K562 treated with DMSO at 1 percent for 24 hours (cell line): ENCODE data around the gene FAM234A. TPM values are rescaled to one million over a fixed set of nuclear protein-coding genes. Genes with fewer than 3 reads are reported as not detected.

ENCODE experiments used
- total RNA-seq: library from RNA; unstranded; fragments of 300-600 nt; gene quantifications from 2 replicates; pipeline ENCODE4 v1.2.3, GENCODE V29; 2022; ENCODE audit warnings: low read depth; ENCODE audit not compliant: insufficient read depth

Gene FAM234A, protein sequence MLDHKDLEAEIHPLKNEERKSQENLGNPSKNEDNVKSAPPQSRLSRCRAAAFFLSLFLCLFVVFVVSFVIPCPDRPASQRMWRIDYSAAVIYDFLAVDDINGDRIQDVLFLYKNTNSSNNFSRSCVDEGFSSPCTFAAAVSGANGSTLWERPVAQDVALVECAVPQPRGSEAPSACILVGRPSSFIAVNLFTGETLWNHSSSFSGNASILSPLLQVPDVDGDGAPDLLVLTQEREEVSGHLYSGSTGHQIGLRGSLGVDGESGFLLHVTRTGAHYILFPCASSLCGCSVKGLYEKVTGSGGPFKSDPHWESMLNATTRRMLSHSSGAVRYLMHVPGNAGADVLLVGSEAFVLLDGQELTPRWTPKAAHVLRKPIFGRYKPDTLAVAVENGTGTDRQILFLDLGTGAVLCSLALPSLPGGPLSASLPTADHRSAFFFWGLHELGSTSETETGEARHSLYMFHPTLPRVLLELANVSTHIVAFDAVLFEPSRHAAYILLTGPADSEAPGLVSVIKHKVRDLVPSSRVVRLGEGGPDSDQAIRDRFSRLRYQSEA
- 121 and 124 TPM in 2 replicates for total RNA-seq

DNA sequence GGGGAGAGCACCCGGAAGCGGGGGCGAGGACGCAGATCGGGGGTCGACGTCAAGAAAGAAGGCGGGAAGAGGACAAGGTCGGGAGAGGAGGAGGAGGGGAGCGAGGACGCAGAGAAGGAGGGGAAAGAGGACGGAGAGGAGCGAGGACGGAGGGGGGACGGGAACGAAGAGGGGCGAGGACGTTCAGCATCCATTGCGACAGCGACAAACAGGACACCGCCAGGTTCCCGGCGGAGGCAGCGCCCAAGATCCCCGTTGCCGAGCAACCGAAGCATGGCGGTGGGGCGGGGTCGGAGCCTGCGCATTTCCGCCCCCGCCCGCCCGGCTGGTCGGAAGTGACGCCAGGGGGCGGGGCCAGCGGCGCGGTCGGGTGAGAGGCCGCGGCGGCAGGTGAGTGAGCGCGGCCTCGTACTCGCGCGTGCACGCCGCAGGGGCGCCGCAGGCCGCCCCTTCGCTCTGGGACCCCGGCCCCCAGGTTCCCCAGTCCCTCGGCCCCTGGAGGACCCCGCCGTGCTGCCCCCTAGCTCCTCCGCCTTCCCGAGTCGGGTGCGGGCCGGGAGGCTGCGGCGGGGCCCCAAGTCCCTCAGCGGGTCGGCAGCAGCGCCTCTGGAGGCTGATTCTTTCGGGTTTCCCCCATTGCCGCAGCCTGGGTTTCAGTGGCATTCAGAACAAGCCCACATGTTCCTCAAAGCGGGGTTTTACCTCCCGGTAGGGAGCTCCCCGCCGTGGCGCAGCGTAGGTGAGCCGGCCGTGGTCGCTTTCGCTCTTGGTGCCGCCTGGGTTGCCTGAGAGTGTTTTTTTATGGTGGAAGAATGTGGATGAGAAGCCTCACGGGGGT lies at the start of gene FAM234A:
Gene FAM234A (plus strand): TSS at position 354 of the 838 bp plus-strand sequence. CDS start 19,593 bp downstream, outside the sequence.

DNA sequence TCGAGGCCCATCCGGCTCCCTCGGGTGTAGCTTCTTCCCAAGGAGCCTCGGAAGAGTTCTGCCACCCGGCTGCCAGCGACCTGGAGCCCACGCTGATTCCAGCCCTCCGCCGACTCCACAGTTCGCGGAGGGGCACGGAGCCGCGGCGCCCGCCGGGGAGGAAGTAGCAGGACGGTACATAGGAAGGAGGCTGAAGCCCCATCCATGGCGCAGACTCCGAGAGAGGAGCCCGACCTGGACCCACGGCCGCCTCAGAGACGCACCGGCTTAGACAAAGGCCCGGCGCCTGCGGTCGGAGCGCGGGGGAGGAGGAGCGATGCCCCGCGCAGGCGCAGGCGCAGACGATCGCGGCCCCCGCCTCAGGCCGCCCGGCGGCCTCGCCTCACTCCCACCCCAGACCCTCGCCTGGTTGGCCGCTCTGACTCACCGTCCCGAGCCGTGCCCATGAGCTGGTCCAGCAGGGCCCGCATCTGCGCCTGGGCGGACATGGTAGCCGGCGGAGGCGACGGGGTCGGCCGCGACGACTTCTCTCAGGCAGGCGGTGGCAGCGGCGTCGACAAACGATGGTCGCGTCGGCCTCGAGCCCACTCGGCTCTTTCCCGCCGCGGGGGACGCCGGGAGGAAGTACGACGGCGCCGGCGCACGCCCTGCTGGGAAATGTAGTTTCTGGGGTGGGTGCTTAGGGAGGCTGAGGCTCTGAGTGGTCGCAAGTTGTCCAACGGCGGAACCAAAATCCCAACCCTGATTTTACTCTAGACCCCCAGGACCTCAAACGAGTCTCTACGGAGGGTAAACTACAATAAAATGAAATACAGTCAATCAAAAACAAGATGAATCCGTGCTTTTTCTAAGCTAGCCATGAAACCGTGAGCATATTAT lies 5.5 kb upstream of the FAM234A start, which contains the start of gene LUC7L:
Gene LUC7L (minus strand): TSS at position 598 of the 879 bp plus-strand sequence. CDS start 110 bp downstream, at position 488.

DNA sequence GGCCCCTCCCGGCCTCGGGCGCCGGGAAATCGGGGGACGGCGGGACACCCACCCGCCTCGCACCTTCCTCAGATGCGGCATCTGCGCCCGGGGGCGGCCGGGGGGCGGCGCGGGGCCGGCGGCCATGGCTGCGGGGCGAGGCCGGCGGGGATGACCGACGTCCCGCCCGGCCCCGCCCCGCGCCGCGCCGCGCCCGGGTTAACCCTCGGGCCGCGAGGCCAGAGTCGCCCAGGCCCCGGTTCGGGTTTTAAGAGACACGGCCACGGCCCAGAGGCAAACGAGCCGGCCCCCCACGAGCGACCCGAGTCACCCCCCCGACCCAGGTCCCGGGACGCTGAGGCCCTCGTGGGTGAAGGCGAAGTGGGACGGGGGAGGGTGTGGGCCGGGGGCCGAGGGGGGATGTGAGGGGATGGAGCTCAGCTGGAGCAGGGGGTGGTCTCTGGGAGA lies 41.2 kb downstream of the FAM234A start, which contains the start of gene RGS11:
Gene RGS11 (minus strand): TSS at position 159 of the 447 bp plus-strand sequence. CDS start 33 bp downstream, at position 126.

DNA sequence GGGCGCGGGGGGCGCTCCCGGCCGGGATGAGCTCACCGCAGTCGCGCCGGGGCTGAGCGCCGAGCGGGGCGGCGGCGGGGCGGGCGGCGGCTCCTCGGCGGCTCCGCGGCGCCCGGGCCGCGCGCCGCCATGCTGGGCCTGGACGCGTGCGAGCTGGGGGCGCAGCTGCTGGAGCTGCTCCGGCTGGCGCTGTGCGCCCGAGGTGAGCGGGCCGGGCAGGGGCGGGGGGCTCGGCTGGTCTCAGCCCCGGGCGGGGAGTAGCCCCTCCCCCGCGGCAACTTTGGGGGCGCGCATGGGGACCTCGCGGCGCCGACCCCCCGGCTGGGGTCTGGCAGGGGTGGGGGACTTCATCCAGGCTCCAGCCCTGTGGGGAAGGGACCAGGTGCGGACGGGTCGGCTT lies 45.9 kb downstream of the FAM234A start, which contains the start of gene ARHGDIG:
Gene ARHGDIG (plus strand): TSS at position 40 of the 400 bp plus-strand sequence. CDS start 90 bp downstream, at position 130.

DNA sequence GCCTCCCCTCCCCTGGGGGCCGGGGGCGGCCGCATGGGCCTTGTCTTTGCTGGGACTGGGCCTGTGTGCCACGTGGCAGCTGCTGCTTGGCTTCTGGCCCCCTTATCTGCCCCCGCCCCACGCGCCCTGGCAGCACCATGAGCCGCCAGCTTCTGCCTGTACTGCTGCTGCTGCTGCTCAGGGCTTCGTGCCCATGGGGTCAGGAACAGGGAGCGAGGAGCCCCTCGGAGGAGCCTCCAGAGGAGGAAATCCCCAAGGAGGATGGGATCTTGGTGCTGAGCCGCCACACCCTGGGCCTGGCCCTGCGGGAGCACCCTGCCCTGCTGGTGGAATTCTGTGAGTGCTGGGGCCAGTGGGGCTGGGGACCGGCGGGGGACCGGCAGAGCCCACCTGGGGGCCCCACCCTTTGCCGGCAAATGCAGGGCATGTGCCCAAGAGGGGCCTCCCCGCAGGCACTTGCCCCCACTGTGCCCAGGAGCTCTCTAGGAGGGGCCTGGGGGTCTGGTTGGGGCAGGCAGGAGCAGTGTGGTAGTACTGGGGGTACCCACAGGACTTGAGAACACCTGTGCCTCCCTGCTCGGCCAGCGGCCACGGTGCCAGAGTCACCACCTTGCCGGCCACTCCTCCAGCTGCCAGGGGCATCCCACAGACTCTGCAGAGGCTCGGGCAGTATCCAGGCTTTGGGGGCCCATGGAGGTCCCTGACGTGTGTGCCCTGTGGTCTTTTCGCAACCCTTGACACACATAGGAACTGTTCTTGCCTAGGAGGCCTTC lies 48.6 kb downstream of the FAM234A start, which contains the start of gene PDIA2:
Gene PDIA2 (plus strand): TSS at position 132 of the 773 bp plus-strand sequence. CDS start 6 bp downstream, at position 138.

Other genes starting within 250 kb of the FAM234A start
- gene POLR3K, start 181.2 kb upstream of the FAM234A start, total RNA-seq, result 35.0 and 37.9 TPM in 2 replicates
- gene SNRNP25, start 181.0 kb upstream of the FAM234A start, total RNA-seq, result 77.2 and 84.6 TPM in 2 replicates
- 7.8 and 10.0 TPM in 2 replicates for gene RHBDF1, start 162.2 kb upstream of the FAM234A start, total RNA-seq
- 137 and 140 TPM in 2 replicates for gene MPG, start 156.6 kb upstream of the FAM234A start, total RNA-seq
- 57.2 and 57.4 TPM in 2 replicates for gene NPRL3, start 96.1 kb upstream of the FAM234A start, total RNA-seq
- gene HBZ, start 82.2 kb upstream of the FAM234A start, total RNA-seq, result 91.3 and 104 TPM in 2 replicates
- gene HBM, start 68.8 kb upstream of the FAM234A start, total RNA-seq, result not detected in 2 replicates
- 164 and 196 TPM in 2 replicates for gene HBA2, start 61.9 kb upstream of the FAM234A start, total RNA-seq
- 610 and 805 TPM in 2 replicates for gene HBA1, start 58.1 kb upstream of the FAM234A start, total RNA-seq
- gene HBQ1, start 54.4 kb upstream of the FAM234A start, total RNA-seq, result 62.5 and 62.7 TPM in 2 replicates
- 32.0 and 39.7 TPM in 2 replicates for gene LUC7L, start 5.4 kb upstream of the FAM234A start, total RNA-seq
- gene RGS11, start 41.1 kb downstream of the FAM234A start, total RNA-seq, result not detected in 2 replicates
- not detected in 2 replicates for gene ARHGDIG, start 45.8 kb downstream of the FAM234A start, total RNA-seq
- gene PDIA2, start 48.3 kb downstream of the FAM234A start, total RNA-seq, result not detected in 2 replicates
- 43.7 and 44.5 TPM in 2 replicates for gene AXIN1, start 117.9 kb downstream of the FAM234A start, total RNA-seq
- 122 and 140 TPM in 2 replicates for gene MRPL28, start 135.7 kb downstream of the FAM234A start, total RNA-seq
- 124 and 139 TPM in 2 replicates for gene PGAP6, start 147.2 kb downstream of the FAM234A start, total RNA-seq
- gene NME4, start 162.4 kb downstream of the FAM234A start, total RNA-seq, result 154 and 165 TPM in 2 replicates
- gene DECR2, start 167.1 kb downstream of the FAM234A start, total RNA-seq, result 56.3 and 58.3 TPM in 2 replicates
- 25.0 and 30.8 TPM in 2 replicates for gene RAB11FIP3, start 190.8 kb downstream of the FAM234A start, total RNA-seq